Left hindlimb (tissue), 1 donor: ENCODE data around the gene MTMR10.

Experiments used
- DNase-seq: peaks from one replicate; pipeline ENCODE4 v3.0.0-alpha.2; 2018

MTMR10 gene, protein sequence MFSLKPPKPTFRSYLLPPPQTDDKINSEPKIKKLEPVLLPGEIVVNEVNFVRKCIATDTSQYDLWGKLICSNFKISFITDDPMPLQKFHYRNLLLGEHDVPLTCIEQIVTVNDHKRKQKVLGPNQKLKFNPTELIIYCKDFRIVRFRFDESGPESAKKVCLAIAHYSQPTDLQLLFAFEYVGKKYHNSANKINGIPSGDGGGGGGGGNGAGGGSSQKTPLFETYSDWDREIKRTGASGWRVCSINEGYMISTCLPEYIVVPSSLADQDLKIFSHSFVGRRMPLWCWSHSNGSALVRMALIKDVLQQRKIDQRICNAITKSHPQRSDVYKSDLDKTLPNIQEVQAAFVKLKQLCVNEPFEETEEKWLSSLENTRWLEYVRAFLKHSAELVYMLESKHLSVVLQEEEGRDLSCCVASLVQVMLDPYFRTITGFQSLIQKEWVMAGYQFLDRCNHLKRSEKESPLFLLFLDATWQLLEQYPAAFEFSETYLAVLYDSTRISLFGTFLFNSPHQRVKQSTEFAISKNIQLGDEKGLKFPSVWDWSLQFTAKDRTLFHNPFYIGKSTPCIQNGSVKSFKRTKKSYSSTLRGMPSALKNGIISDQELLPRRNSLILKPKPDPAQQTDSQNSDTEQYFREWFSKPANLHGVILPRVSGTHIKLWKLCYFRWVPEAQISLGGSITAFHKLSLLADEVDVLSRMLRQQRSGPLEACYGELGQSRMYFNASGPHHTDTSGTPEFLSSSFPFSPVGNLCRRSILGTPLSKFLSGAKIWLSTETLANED

DNA sequence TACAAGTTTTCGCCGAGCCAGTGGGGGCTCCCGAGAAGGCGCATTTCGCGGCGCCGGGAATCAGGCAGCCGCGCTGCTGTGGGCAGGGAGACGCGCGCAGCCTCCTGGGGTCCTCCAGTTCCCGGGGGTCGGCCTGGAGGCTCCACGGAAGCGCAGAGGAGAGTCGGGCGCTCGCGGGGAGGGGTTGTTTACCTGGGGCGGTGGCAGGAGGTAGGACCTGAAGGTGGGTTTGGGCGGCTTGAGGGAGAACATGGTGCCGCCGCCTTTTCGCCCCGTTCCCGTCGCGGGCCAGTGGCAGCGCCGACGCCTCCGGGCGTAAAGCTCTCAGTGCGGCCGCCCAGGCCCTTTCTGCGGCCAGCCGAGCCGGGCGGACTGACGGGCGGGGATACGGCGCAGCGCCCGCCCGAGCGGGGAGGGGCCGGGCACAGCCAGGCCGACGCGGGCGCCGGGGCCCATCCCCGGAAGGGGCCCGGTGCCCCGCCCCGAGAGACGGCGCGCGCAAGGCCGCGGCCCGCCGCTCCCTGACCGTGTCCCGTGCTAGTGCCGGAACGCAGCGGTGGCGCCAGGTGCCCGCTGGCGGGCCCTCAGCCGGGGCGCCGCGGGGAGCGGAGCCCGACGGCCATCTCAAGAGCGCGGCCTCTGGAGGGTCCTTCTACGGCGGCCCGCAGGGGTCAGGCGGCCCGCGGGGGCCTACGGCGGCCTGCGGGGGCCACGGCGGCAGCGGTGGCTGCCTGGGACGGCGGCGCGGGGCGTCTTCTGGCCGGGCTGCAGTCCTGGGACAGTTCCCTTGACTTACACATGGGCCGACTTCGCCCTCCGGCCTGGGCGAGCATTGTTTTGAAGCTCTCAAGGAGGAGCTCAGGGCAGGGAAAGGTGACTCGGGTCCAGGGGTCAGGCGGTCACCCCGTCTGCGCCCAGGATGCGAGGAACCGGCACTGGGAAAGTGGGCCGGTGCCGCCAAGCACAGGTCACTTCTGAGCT lies at the start of gene MTMR10:
Gene MTMR10, minus strand, starts transcription at position 374 of the 981 bp plus-strand sequence. Its CDS starts 122 bp downstream, at position 252.
- peak; percentile 84 for DNase-seq

DNA sequence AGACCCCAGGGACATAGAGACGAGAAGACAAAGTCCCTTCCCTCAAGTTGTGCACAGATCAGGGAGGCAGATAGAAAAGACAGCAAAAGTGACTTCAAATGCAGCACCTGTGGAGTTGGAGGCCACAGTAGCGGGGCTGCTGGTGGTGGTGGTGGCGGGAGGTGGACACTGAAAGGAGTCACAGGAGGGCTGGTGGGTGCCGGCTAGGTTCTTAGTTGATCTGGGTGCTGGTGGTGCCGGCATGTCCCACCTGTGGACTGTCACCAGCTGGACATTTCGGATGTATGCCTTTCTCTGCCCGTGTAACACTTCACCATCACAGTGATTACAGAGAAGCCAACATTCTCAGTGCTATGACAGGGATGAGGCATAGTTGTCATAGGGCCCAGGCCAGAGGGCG lies 49.2 kb upstream of the MTMR10 start:
- DNase-seq = no peak

DNA sequence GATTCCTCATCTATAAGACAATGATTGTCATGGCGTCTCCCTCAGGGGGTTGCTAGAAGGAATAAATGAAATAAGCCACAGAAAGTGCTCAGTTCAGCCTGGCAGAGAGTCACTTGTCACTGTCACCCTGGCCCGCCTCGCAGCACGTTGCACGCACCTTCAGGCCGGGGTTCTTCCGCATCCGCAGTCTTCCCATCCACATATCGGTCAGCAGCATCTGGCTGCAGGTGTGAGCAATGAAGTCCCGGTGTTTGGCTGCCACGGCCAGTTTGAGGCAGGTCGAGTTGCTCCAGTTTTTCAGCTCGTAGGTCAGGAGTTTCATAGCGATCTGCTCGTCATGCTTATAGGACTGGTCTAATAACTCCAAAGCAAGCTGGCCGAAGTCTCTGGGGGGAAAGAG lies 48.5 kb upstream of the MTMR10 start:
- DNase-seq = no peak

DNA sequence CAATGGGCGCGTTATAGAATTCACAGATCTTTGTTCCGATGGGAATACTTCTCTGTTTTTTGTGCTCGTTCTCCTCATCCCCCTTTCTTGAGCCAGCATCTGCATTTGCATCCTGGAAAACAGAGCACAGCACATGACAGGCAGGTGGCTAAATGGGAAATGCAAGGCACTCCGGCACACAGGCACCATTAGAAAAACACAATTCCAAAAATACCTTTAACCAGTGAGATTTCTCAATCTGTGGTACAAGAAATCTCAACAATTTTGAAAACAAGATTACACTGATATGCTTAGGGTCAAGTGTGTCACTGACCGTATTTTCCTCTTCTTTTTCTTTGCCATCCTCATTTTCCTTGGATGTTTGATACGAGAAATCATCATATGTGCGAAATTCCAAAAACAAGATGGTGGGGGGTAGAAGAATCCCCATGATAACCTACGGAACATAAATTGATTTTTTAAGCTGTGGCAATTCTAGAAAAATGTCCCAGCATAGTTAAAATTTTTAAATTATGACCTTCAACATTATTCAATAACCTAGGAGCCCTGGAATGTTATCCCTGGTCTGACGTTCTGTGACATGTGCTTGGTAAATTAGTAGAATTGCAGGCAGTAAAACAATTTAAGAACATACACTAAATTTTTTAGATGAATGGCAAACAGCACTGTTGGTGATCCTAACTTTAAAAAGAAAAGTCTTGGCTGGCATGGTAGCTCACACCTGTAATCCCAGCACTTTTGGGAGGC lies 46.5 kb upstream of the MTMR10 start:
- no peak for DNase-seq

DNA sequence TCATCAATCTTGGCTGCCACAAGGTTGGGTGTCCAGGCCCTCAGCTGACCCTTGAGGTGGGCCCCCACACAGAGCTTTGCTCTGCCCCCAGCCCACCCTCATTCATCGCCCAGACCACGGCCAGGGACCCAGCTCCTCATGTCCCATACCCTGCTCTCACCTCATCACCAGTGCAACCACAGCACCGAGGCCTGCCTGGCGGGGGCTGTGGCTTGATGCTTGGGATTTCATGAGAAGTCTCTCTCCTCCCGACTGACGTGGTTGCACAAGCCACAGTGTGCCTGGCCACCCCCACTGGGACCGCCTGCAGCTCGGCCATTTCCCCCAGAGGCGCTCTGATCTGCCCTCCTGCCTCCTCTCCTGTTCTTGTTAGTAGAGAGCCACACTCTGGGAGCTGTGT lies 45.4 kb upstream of the MTMR10 start:
- no peak for DNase-seq

DNA sequence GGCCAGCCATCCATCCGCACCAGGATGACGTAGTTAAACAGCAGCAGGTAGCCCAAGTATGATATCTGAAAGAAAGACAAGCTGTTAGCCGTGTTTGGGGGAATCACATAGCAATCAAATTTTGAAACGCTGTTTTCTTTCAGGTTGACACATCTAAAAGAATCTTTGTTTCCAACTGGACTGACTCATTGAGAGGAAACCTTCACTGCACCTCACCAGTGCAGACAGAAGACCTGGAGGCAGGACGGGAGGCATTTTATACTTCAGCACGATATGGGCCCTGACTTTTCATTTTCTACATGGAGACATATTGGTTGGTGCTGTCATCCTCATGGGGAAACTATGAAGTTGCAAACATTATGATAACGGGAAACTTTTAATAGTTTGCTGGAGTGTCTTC lies 44.2 kb upstream of the MTMR10 start:
- no peak for DNase-seq

DNA sequence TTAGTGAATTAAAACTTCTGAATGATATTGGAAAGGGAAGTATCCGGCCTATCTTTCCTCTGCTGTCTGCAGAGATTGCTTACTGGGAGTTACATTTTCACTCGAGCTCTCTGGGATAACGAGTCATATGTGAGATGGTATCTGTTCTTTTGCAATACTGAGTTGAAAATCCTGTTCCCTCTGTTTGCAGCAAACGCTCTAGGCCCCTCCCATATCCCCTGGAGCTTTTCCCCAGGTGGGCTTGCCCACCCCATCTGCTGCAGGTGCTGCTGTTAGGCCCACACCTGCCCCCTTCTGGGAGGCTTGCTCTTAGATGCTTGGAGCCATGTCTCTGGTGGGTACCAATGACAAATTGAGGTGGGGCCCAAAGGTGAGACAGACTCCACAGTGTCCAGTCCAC lies 42.7 kb upstream of the MTMR10 start:
- DNase-seq = no peak

DNA sequence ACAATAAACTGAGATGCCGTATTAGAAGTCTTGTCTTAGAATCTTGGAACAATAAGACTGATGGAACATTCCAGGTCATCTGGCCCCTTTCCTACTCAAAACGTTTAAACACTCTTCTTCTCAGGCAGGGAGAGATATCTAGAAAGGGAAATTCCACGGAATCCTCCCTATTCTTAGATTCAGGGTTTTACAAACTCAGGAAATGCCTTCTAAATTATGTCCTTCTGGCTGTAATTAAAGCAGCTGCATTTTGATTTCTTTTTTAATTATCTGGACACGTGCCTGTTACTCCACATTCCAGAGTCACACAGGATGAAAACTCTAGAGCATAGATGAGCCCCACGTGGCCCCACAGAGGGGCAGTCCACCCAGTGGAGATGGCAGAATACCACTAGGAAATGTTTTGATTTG lies 41.5 kb upstream of the MTMR10 start:
- no peak for DNase-seq

DNA sequence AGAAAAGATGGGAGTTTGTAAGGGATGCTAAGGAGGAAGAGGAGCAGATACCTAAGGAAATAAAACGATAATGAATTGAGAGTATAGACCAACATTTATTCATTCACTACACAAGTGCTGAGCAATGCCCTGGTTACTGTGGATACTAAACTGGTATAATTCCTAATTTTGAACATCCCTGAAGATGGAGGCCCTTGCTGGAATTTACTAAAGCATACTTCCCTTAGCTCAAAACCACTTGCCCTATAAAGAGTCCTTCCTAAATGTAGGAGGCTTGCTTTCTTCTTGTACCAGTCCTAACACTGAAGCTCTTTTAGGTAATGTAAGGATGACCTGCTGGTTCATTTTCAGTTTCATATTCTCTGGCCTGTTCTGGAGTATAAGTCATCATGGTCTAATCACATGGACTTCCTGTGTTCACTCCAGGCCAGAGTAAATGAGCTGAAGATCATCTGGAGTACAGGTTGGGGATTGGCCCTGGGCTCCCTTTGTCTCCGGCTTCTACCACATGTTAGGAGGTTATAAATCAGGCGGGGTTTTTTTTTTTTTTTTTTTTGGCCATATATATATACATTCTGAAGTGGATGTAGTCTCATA lies 40.1 kb upstream of the MTMR10 start:
- DNase-seq = no peak

DNA sequence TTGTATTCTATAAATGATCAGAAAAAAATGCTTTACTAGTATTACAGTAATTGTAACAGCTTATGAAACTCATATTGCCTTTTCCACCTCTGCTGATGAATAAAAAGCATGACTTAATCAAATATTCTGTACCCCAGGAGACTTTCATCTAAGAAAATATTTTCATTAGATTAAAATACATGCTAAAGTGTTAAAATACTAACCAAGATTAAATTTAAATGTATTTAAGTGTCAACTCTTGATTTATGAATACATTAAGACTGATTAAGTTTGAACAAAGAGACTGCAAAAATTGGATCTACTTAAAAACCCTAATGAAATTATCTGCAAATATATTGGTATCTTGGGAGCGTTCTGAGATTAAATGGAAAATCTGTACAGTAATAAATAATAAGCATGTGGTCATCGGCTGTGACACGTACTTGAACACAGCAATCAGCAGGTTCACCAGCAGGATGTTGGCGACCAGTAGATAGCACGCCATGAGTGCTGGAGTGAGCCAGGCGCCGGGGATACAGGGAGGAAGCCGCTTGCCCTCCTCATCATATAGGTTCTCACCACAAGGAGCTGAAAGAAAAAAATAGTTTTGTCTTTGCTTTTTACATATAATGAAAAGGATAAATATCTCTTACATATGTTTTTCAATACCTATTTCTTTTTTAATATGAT lies 36.6 kb upstream of the MTMR10 start:
- DNase-seq = no peak

DNA sequence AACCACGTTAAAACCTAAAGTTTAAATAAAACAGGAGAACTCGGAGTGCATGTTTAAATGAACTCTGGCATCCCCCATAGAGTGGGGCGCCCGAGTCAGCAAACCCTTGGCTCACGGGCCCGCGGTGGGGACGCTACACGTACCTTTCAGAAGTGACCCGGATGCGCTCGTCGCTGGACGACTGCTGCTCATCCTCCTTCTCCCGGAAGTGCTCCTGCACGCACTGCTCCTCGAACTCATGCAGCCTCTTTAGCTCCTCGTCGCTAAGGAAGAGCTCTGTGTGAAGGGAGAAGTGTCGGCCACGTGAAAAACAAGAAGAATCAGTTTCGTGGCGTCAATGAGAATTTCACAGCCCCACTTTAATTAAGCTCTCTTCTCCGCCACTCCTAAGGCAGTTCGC lies 34.6 kb upstream of the MTMR10 start:
- no peak for DNase-seq

DNA sequence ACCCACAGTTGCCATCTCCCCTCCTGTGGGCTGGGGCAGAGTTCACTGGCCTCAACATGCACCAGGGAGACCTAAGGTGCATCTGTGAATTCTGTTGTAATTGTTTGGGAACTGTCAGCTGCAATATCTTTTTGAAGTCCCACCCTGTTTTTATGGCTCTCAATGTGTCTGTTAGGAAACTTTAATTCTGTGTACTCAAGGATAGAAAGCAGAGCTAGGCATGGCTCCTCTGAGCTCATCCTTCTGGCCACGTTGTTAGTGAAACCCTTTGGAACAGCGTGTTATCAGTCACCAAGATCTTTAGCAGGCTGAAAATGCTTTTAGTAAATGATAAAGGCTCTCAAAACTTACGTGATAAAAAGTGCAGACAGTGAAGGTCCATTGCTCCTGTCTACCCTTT lies 33.6 kb upstream of the MTMR10 start:
- DNase-seq = no peak

DNA sequence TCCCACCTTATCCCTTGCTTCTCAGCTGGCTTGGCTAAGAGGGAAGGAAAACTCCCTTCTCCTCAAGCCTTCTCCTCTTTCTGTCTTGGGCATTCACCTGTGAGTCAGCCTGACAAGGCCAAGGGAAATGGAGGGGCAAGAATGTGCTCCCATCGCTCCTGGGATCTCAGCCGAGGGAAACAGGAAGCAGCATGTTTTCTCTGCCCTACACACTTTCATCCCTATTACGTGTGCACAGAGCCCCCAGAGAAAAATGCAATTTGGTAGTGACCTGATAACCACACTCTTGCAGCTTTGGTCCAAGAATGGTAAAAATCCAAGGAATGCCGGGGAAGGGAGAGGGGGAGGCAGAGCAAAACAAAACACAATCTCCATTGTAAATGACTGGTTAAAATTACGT lies 32.9 kb upstream of the MTMR10 start:
- DNase-seq = no peak

DNA sequence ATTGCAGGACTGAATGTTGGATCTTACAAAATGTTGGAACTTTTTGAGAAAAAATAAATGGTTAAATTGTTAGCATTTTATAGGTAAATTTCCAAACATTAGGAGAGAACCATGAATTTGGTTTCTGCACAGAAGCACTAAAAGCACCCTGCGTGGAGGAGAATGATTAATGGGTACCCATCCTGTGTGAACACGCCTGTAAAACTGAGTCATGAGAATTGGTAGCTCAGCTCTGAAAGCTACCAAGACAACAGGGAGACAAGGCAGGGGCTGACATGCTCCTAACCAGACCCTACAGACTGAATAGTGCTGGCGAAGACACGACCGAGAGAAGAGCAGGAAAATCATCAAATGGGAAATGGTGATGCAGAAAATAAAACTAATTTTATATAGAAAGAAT lies 32.4 kb upstream of the MTMR10 start:
- DNase-seq = no peak

DNA sequence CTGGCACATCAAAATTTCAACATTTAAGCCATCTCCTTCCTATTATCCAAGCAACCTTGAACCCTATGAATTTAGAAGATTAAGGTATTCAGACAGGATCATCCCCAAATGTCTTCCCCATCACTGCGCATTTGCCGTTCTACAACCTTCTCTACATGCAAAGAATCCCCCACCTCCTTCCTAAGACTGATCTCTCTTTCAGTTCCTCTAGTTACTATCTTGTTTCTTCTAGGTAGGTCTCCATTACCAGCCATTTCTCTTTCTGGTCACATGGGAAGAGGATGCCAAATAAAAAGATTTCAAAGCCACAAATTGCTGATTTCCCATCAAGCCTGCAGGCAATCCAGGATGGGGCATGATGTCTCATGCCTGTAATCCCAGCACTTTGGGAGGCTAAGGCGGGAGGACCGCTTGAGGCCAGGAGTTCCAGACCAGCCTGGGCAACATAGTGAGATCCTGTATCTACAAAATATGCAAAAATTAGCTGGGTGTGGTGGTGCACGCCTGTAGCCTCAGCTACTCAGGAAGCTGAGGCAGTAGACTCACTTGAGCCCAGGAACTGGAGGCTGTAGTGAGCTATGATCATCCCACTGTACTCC lies 29.7 kb upstream of the MTMR10 start:
- no peak for DNase-seq

DNA sequence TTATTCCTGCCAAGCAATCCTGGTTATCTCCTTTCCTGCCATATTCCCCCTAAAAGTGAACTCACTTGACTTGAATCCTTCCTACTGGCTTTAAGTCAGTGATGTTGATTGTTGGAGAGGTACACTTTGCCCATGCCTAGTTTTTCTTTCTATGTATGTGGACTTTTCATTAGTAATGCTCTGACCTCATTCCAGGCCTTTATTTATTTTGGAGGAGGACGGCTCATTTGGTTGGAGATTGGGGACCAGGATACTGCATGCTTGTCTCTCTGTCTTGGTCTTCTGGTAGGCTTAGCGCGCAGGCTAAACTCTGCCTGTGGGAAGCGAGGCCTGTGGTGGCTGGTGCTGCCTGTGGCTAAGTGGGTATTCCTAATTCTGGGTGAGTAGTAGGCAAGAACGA lies 29.1 kb upstream of the MTMR10 start:
- DNase-seq = no peak

DNA sequence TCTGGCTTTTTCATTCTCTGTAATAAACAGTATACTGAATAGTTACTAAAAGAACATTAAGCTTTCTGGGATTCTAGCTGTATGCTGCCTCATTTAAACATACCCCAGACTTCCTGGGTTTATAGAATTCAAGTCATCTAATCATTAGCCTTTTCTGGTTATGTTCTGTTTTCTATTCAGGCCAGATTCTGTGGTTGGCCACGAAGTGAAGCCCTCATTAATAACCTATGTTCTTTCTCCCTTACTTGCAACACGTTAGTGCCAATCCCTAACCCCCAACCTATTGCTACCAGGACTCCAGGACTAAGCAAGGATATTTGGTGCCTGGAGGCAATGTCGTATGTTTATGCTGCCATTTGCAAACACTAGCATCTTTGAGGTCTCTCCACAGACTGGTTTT lies 28.6 kb upstream of the MTMR10 start:
- DNase-seq = no peak

DNA sequence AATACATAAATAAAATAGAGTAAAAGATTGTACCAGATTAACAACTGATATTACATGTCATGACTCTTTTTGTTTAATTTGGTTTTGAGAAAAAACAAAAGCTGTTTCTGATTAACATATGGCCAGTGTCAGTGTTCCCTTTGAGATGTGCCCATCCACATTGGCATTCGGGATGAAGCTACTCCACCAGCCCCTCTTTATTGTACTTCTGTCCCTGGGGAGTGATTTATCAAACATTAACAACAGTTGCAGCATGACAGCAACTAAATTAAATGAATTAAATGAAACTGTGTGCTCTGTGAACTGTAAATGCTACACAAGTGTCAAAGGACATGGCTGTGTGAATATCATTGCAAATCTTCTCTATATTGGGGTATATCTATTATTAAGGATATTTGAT lies 25.9 kb upstream of the MTMR10 start:
- DNase-seq = no peak

DNA sequence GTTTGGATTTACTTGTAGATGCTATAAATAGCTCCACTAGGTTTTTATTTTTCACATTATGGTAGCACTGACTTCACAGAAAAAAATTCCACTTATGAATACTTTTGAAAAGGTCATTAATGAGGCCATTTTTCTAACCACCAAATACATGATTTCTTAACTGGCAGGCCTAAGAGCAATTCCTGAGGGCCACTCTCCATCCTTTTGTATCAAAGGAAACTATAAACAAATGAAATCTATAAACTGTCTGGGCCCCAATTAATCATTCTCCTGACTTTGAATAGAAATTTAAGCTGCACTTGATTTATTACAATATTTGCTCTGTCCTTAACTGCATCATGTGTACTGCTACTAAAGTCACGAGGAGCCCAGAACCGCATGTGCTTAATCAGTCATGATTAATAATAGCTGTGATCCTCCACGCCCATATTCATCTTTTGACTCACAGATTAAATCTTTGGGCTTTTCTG lies 25.1 kb upstream of the MTMR10 start:
- DNase-seq = no peak

DNA sequence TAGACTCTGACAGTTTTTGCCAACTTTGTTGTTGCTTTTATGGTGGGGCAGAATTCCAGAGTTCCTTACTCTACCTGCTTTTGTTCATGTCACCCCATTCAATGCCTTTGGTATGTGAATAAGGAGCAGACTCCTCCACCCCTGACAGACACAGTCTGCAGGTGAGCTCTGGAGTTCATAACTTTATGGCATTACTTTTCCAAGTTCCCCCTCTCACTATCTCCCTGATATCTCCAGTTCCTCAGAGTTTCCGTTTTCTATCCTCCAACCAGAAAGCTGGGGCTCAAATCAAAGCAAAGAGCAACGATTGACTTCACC lies 23.1 kb upstream of the MTMR10 start:
- no peak for DNase-seq
